Thyroid gland (tissue), 4 donors: ENCODE measurements around the gene RAB37.

Experiments
- CTCF ChIP-seq, 6 experiments: fragments of 200-600 bp in 3 of 6; fragments of 450-650 bp in 3 of 6; sonication (generic) in 3 of 6; IDR thresholded peaks; one replicate each; pipeline ENCODE4 v1.5.1; 2016 to 2019; ENCODE audit warnings: antibody characterized with exemption in 6 of 6, mild to moderate bottlenecking in 2 of 6, inconsistent platforms in 1 of 6, moderate library complexity in 1 of 6
- POLR2A ChIP-seq, 2 donors: fragments of 450-650 bp; IDR thresholded peaks; one replicate each; pipeline ENCODE4 v1.6.1; 2017; ENCODE audit warnings: antibody characterized with exemption in 2 of 2, mild to moderate bottlenecking in 2 of 2, moderate library complexity in 1 of 2

DNA sequence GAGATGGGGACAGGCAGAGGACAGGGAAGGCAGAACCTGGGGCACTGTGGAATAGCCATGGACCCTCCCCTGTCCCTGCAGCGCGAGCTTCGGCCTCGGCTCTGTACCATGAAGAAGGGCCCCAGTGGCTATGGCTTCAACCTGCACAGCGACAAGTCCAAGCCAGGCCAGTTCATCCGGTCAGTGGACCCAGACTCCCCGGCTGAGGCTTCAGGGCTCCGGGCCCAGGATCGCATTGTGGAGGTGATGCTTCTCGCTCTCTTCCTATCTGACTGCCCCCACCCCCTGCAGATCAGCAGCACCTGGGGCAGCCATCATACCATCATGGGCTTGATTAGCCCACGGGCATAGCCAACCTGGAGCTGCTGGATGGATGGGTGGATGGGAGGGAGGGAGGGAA lies 24.9 kb downstream of the RAB37 start:
- no peak for TF ChIP-seq CTCF (IDR thresholded peaks at IDR 0.05)
- no peak for TF ChIP-seq POLR2A (IDR thresholded peaks at IDR 0.05)
